Inferior parietal cortex (tissue), 1 donor: Measurements from ENCODE around the gene ARL17A.
"Not testable (repeated sequence)": the region's sequence is repeated elsewhere in the genome, so short reads cannot be mapped to it uniquely, and the experiment has no call there.

Source experiments
- DNase-seq: peaks from one replicate; pipeline ENCODE4 v3.0.0-alpha.2; 2016; ENCODE audit errors: extremely low spot score

The ARL17A gene

DNA sequence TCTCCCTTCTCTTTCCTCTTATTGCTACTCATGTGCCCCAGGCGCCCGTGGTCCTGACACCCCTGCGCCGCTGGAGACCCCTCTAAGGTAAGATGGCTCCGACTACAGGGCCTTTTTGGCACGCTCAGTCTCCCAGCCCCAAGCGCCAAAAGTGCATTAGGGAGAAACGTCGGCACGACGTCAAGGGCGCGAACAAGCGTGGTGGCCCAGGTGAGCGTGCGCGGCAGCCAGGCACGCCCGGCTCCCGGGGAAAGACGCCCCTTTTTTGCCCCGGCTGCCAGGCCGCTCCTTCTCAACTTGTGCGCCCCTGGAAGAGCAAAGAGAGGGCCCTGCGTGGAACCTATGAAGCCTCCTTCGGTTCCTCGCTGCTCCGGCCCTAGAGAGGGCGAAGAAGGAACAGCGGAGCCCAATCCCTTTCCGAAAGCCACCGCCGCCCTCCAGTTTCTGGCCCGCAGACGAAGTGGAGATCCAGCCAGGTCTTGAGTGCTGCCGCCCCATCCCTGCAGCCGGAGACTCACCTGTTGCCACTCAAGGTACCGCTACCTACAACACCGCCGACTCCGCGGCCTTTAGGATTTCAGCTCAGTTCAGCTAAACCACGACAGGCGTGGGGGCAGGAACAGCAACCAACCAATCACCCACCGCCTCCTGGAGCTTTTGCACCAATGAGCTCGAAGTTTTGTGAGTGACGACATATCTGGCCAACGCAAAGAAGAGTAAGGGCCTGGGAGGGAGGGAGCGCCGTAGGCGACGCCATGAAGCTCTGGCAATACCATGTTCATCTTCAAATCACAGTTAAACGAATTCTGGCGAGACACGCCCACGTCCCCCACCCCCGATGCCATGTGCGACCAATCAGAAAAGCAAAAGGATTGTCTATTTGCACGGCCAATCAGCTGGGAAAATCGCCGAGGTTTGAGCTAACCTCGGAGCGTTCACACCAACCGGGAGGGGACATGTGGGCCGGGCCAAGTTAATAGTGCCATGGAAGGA, at the start of gene ARL17A:
Gene ARL17A, minus strand, starts transcription at position 609 of the 993 bp plus-strand sequence. CDS start 3,369 bp downstream, outside the sequence.
- not testable (repeated sequence) for DNase-seq

DNA sequence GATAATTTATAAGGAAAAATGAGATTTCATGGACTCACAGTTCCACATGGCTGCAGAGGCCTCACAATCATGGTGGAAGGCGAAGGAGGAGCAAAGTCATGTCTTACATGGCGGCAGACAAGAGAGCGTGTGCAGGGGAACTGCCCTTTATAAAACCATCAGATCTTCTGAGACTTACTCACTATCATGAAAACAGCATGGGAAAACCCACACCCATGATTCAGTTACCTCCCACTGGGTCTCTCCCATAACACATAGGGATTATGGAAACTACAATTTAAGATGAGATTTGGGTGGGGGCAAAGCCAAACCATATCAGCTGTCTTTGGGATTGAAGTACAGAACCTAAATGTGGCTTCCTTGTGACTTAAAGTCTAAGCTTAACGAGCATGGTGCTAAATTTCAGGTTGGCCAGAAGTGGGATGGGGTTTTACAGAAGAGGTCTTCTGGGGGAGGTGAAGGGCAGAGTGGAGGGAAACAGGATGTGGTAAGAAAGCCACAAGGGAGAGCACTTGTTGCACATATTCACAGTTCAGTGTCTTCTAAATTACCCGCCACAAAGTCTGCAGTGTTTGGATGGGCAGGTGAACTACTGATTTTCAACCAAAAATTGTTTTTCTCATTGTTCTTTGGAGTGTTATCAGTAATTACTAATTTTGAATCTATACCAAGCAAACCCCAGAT, 49.4 kb upstream of the ARL17A start:
- not testable (repeated sequence) for DNase-seq

DNA sequence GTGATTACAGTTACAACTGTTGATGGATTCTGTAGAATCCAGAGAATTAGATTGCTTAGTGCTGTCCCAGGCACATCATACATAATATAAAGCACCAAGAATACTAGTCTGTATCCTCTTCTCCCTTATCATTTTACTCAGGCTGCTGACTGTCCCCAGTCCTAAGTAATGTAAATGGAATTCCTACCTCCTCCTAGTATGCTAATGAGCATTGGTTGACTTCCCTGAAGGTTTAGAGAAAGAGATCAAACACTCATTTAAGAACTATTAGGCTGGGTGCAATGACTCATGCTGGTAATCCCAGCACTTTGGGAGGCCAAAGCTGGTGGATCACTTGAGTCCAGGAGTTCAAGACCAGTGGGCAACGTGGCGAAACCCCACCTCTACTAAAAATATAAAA, 48.0 kb upstream of the ARL17A start:
- DNase-seq = not testable (repeated sequence)

DNA sequence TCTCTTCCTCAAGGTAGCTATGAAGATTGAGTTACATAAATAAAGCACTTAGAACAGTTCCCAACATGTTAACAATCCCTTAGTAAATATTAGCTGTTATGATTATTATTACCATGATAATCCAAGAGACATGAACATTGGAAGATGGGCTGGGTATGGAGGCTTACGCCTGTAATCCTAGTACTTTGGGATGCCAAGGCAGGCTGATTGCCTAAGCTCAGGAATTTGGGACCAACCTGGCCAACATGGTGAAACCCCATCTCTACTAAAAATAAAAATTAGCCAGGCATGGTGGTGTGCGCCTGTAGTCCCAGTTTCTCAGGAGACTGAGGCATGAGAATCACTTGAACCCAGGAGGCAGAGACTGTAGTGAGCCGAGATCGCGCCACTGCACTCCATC, 45.2 kb upstream of the ARL17A start:
- DNase-seq = not testable (repeated sequence)

DNA sequence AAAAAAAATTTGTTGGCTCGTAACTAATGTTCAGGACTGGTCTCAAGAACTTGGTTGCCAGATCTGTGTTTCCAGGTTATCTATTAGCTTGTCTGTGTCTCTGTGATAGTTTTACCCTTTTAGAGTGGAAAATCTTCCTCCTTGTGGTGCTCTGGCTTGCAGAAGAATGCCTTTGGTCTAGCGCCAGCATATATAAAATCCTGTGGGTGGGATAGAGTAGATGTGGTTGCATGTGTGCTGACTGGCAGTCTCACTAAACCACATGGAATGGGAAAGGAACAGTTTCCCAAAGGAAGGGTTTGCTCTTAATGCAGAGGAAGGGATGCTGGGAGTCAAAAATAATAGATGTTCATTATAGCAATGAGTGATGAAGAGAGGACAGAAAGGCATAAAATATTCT, 44.3 kb upstream of the ARL17A start:
- not testable (repeated sequence) for DNase-seq

DNA sequence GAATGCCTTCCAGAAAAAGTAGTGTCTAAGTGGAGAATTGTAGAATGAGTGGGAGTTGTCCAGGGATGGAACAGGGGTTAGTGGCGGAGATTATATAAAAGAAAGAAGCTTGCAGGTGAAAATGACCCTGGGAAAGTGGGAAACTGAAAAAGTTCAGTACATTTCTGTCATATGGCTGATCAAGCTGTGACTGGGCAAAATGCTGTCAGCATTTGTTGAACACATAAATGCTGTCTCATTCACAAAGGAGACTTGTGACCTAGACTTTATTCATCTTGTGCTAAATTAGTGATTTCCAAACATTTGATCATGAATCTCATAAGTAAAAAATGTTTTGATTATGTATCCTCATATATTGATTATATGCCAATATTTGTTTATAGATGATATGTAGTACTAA, 39.5 kb upstream of the ARL17A start:
- not testable (repeated sequence) for DNase-seq

DNA sequence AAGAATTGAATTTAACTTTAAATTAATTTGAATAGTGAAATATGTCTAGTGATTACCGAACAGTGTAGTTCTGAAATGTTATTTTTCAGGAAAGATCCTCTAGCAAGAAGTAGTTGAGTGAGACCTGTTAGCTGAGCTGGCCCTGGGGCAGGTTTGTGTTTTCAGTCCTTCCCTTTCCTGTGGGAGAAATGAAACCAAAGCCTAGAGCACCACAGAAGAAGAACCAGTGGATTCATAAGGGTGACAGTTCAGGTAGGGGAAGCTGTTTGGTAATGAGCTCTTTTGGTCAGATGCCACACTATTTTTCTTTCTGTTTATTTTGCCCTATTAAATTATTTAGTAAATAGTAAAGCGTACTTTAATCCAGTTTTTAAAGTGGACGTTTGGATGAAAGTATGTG, 37.6 kb upstream of the ARL17A start:
- not testable (repeated sequence) for DNase-seq

DNA sequence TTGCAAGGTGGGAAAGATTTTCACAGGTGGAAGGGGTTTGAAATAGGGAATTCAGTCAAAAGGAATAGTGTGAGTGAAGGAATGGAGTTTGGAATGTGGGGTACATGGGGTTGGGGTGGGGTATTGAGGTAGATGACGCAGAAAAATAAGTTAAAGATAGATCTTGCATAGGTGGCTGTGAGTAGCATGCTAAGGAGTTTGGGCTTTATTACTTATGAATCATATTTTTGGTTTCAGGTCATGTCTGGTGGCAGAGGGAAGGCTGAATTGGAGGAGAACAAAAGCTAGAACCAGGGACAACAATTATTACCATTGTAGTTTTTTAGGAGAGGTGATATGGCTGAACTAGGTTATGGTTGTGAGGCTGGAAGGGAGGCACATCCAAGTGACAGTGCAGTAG, 34.4 kb upstream of the ARL17A start:
- not testable (repeated sequence) for DNase-seq

DNA sequence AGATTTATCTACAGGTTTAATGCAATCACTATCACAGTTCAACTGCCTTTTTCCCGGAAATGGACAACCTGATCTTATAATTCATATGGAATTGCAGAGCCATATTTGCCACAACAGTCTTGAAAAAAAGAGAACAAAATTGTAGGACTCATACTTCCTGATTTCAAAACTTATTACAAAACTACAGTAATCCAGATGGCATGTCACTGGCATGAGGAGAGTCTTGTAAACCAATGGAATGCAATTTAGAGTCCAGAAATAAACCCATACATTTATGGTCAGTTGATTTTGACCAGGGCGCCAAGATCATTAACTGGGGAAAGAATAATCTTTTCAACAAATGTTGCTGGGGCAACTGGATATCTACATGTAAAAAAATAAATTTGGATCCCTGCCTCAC, 31.8 kb upstream of the ARL17A start:
- DNase-seq = not testable (repeated sequence)

DNA sequence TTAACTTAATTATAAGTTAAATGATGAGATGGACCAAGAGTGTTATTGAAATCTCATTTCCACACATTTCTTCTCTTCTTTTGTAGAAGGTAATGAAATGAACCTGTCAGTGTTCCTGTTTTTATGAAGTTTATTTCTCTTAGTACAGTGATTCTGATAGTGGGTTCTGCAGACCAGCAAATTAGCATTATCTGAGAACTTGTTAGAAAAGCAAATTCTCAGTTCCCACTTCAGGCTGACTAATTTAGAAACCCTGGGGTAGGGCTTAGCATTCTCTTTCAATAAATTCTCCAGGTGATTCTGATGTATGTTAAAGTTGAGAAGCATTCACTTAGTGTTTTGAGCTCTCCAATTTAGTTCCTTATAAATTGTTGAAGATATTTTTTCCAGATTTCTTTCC, 23.6 kb upstream of the ARL17A start:
- not testable (repeated sequence) for DNase-seq

DNA sequence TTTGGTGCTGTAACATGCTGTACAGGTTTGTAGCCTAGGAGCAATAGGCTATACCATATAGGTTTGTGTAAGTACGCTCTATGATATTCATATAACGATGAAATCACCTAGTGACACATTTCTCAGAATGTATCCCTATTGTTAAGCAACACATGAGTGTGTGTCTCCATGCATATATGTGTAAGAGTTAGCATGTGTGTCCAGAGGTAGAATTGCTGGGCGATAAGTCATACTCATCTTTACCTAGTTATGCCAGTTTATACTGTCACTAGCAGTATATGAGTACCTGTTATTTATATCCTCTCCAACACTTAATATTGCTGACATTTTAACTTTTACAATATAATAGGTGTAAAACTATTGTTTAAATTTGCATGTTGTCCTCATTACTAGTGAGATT, 21.3 kb upstream of the ARL17A start:
- DNase-seq = not testable (repeated sequence)

DNA sequence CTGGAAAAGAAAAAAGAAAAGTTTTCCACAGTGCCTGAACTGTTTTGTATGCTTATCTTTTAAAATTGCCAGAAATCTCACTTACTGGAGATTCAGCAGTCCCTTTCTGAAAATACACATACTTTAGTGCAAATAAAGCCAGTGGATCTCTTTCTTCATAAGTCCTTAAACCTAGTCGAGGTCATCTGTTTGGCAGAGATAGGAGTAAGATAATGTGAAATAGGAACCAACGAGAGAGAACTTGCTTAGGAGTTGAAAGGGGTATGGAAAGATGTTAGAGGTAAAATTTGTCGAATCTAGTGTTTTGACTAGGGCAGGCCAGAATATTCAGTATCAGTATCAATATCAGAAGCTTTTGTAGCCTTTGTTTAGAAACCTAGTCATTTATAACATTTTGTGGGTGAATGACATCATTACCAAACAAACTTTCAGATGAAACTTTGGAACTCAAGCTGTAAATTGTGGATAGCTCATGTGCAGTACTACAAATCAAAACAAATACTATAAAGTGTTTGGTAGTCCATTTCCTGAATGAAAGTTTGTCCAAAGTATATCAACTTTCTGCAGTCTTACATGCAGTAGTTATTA, 18.9 kb upstream of the ARL17A start:
- not testable (repeated sequence) for DNase-seq

DNA sequence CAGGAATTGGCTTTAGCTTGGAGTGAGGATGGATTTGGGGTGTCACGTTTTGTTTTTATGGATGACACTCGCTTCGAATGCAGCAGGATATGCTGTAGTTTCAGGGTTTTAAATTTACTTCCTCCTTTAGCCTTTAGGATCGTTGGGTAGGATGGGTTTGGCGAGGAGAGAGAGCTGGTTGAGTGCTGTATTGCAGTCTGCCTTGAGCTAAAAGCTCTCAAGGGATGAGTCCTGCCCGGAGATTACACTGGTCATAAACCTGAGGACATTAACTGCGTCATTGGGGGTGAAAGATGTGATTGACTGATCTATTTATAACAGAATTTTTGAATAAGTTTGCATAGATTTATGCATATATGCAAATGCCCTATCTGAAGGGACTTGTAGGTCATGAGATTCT, 11.8 kb upstream of the ARL17A start:
- not testable (repeated sequence) for DNase-seq

DNA sequence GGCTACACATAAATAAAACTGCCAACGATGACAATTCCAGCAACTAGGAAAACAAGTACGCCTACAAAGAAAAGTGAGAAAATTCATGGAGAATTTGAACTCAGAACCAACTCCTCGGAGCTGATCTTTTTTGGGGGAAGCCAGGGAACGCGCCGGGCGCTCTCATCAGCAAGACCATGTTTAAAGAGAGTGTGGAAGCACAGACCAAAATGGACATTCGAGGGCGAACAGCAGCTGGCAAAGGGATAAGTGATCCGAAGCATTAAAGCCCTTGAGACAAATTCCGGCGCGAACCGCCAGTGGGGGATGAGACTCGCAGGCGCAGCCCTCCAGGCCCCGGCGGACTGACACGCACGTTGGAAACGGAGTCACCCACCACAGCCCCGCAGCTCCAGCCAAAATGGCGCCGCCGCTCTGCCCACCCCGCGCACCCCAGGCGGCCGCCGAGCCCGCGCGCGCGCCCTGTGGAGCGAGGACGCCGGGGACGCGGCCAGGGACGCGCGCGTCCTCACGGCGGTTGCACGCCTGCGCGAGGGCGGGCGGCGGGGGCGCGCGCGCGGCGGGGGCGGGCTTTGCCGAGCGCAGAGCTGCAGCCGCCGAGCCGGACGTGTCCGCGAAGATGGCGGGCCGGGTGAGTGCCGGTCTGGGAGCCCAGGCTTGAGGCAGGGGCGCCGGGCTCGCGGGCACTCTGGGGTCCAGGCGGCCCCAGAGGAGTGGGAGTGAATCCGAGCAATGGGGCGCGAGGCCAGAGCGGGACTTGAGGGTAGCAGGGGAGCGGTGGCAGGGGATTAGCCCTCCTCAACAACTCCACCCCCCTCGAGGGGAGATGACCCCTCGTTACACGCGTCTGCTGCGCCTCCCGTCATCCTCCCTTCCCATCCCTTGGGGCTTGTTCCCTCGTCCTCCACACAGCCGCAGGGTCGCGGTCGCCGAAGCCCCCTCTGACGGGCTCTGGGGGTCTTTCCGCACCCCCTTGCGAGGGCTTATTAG, 11.0 kb upstream of the ARL17A start, which contains the start of gene NSF:
Gene NSF, plus strand, starts transcription at position 513 of the 990 bp plus-strand sequence. Its CDS starts 107 bp downstream, at position 620.
- DNase-seq = not testable (repeated sequence)

DNA sequence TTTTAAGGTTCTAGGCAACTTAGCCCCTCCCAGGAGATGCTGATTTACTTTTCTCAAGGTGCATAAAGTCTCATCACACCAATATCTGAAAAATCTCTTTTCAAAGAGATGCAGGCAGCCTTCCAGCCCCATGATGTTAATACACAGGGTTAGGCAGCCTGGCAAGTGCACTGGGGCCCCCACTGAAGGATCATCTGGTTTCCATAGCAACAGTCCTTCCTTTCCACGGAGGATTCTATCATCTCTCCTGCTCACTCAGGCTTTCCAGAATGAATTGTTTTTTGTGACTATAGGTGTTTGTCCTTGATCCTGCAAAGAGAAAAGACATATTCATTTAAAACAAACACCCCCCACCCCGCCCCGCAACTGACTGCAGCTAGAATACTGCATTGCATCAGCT, 6.0 kb upstream of the ARL17A start:
- not testable (repeated sequence) for DNase-seq

DNA sequence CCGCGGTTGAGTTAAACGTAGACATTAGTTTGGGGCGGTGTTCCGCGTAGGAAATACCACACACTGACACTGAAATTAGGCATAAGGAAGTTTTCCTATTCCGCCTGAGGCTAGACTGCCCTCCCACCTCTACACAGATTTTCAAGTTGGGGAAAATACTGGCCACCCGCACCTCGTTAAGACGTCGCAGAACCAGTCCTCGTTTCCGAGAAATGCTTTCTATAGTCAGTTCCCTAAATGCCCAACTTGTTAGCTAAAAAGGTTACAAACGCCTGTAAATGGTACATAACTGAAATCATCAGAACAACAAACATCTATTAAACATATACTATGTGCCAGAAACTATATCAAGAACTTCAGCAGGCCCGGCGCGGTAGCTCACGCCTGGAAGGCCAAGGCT, 591 bp upstream of the ARL17A start:
- not testable (repeated sequence) for DNase-seq

DNA sequence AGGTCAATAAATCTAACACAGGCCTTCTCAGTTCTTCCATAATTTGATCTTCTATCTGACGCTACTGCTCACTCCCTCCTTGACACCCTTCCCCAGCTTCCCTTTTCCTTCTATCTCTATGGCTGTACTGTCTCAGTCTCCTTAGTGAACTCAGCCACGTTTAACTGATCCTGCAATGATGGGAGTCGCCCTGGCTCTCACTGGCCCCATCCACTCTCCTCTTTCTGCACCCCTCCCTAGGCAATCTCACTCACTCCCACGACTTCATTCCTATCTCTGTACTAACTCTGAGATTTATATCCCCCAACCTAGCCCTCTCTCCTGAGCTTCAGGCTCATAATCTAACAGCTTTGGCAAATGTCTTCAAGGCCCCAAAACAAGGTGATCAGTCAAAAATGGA, 7.7 kb downstream of the ARL17A start:
- DNase-seq = not testable (repeated sequence)

DNA sequence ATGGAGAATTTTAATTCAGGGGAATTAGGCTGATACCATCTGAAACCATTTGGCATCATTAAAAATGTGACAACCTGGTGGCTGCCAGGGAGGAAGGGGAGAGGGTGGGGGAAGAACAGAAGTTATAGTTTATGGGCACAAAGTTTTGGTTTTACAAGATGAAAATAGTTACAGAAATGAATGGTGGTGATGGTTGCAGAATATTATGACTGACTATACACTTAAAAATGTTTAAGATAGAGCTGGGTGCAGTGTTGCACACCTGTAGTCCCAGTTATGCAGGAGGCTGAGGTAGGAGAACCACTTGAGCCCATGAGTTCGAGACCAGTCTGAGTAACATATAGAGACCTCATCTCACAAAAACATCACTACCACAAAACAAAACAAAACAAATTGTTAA, 12.5 kb downstream of the ARL17A start:
- not testable (repeated sequence) for DNase-seq

DNA sequence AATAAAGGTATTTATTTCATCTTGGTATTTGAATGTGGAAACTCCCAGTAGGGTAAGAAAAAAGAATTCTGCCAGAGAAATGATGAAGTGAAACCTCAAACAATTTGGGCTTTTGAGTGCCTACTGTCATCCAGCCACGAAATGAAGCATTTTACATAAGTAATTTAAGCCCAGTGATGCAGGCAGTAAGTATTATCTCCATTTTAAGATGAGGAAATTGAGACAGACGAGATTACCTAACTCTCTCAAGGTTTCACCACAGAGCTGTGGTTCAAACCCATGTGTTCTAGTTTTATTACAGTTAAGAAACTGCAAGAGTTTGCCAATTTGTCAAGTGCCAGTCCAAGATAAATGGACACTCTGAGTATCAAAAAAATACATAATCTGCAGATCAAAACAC, 13.2 kb downstream of the ARL17A start:
- DNase-seq = not testable (repeated sequence)

DNA sequence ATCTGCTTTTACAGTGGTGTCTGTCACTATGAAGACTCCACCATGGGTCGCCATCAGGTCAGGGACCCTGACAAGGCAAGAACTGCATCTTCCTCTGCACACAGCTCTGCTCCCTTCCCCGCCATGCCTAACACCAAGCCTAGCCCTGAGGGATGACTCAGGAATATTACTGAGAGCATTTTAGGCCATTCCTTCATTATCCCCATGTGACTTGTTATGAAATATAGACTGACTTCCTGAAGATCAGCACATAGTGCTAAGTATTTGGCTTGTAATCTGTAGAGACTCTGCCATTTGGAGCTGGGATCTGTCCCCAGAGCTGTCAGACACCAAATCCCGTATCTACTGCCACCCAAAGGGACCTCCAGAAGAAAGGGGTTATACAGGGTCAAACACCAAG, 19.4 kb downstream of the ARL17A start:
- not testable (repeated sequence) for DNase-seq

DNA sequence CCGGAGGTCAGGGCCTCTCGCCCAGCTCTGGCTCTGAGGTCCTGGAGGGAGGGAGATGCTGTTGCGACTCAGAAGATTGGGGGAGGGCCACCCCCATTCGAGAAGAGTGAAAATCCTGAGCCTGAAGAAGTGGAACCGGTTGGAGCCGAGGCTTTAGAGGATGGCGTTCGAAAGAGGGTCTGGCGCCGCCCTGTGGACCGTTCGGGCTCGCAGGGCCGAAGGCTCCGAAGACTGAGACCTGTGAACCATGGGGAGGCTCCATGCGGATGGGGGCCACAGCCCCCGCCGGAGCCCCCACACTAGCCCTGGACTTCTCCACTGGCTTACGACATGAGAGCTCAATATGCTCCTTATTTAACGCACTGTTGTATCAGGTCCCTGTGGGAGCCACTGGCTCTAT, 20.3 kb downstream of the ARL17A start:
- DNase-seq = not testable (repeated sequence)
